Measurements from ENCODE around the gene GALNT17. TPM values are rescaled to one million over a fixed set of nuclear protein-coding genes. Genes with fewer than 3 reads are reported as not detected.

Gene GALNT17
- total RNA-seq, 4 donors from 2014 or later: 4.4 to 33.8 (median 11.3) TPM

DNA sequence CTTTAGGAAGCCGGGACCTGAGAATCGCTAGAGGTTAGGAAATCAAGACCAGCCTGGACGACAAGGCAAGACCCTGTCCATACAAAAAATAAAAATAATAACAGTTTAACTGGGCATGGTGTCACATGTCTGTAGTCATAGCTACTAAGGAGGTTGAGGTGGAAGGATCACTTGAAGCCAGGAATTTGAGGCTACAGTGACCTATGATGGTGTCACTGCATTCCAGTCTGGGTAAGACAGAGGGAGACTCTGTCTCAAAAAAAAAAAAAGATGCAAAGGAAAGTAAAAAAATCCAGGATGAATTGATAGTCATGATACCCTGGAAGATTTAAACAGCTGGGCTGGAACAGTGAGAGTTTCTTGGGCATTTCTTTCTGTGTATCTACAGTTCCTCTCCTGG, 463.2 kb downstream of the GALNT17 start:
- DNase-seq: no peak
- Histone ChIP-seq H3K4me3 (no peak overlapping the region), H3K36me3 (no peaks in the 10 kb centered on the region), H3K4me1 (no peaks in the 10 kb centered on the region), H3K27me3 (no peaks in the 10 kb centered on the region), H3K27ac (no peak overlapping the region), H3K9me3 (no peaks in the 10 kb centered on the region)
- intact Hi-C loops (cut with DNase I; ENCODE audit: low total_unique reads): no loop called here
- TF ChIP-seq, protein P1, sequence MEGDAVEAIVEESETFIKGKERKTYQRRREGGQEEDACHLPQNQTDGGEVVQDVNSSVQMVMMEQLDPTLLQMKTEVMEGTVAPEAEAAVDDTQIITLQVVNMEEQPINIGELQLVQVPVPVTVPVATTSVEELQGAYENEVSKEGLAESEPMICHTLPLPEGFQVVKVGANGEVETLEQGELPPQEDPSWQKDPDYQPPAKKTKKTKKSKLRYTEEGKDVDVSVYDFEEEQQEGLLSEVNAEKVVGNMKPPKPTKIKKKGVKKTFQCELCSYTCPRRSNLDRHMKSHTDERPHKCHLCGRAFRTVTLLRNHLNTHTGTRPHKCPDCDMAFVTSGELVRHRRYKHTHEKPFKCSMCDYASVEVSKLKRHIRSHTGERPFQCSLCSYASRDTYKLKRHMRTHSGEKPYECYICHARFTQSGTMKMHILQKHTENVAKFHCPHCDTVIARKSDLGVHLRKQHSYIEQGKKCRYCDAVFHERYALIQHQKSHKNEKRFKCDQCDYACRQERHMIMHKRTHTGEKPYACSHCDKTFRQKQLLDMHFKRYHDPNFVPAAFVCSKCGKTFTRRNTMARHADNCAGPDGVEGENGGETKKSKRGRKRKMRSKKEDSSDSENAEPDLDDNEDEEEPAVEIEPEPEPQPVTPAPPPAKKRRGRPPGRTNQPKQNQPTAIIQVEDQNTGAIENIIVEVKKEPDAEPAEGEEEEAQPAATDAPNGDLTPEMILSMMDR (IDR thresholded peaks at IDR 0.05): no peak
- no peak for TF ChIP-seq POLR2A (IDR thresholded peaks at IDR 0.05)

DNA sequence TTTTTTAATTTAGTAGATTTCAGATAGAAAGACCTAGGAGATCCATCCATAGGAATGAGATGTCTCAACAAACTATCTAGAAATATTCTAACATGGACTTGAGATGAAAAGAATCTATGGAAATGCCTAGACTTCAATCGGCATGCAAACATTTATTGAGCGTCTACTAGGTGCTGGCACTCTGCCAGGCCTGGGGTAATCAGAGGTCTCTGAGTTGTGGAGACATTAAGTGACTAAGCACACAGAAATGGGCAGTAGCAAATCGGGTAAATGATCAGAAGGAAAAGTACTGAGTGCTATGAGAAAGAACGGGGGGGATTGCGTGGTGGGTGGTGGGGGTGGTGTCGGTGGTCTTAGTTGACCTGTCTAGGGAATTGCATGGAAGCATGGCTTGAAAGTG, 466.6 kb downstream of the GALNT17 start:
- H3K4me1 ChIP-seq: no peaks in the 10 kb centered on the region
- intact Hi-C loops (cut with DNase I; ENCODE audit: low total_unique reads): no loop called here
- H3K36me3 ChIP-seq: no peaks in the 10 kb centered on the region
- no peak for TF ChIP-seq POLR2A (IDR thresholded peaks at IDR 0.05)
- TF ChIP-seq, protein P1 (IDR thresholded peaks at IDR 0.05): no peak
- DNase-seq: no peak
- no peak overlapping the region for H3K4me3 ChIP-seq
- H3K9me3 ChIP-seq: no peaks in the 10 kb centered on the region
- no peaks in the 10 kb centered on the region for H3K27me3 ChIP-seq
- no peak overlapping the region for H3K27ac ChIP-seq

DNA sequence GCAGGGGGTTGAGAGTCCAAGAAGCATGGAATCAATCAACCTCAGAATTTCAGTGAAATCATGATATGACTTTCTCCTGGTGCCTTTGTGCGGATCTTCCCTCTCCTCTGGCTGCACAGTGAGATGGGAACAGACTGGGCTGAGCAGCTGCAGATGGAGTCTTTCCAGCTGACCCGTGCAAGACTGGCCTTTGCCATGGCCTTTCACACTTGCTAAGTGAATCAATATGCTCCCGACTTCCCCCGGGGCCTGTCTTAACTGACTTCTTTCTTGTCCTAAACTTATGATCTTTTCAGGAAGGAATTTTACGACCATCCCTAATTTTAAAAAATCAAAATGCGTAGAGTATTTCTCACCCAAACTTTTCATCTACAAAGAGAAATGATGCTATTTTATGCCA, 469.9 kb downstream of the GALNT17 start:
- TF ChIP-seq, protein P1 (IDR thresholded peaks at IDR 0.05): no peak
- no peak for TF ChIP-seq POLR2A (IDR thresholded peaks at IDR 0.05)
- H3K9me3 ChIP-seq: no peaks in the 10 kb centered on the region
- no peak overlapping the region for H3K4me3 ChIP-seq
- H3K27me3 ChIP-seq: no peaks in the 10 kb centered on the region
- no peak overlapping the region for H3K27ac ChIP-seq
- no peaks in the 10 kb centered on the region for H3K36me3 ChIP-seq
- intact Hi-C loops (cut with DNase I; ENCODE audit: low total_unique reads): no loop called here
- H3K4me1 ChIP-seq: no peaks in the 10 kb centered on the region
- DNase-seq: no peak

DNA sequence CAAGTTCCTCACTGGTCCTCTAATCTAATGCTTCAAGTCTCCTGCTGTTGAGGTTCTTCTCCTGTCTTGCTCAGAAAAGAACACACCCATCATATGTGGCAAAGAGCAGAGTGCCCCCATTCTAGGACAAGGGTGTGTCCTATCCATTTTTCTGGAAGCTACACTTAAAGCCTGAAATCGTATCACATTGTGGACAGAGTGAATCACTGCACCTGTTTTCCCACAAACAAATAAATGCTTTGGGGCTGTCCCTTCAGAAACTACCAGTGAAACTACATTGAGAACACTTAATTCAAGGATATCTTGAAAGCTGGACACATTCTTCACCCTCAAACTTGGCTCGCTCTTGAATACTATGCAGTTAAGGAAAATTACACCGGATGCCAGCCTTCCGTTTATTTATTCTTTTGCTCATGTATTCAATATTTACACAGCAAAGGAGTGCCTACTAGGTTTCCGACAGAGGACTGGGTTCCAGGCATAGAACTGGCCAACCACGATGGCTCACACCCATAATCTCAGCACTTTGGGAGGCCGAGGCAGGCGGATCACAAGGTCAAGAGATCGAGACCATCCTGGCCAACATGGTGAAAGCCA, 473.0 kb downstream of the GALNT17 start:
- no peaks in the 10 kb centered on the region for H3K36me3 ChIP-seq
- H3K4me3 ChIP-seq: no peak overlapping the region
- no peaks in the 10 kb centered on the region for H3K4me1 ChIP-seq
- intact Hi-C loops (cut with DNase I; ENCODE audit: low total_unique reads): no loop called here
- H3K27me3 ChIP-seq: no peaks in the 10 kb centered on the region
- TF ChIP-seq, protein P1 (IDR thresholded peaks at IDR 0.05): no peak
- TF ChIP-seq POLR2A (IDR thresholded peaks at IDR 0.05): no peak
- H3K9me3 ChIP-seq: no peaks in the 10 kb centered on the region
- DNase-seq: no peak
- no peak overlapping the region for H3K27ac ChIP-seq

DNA sequence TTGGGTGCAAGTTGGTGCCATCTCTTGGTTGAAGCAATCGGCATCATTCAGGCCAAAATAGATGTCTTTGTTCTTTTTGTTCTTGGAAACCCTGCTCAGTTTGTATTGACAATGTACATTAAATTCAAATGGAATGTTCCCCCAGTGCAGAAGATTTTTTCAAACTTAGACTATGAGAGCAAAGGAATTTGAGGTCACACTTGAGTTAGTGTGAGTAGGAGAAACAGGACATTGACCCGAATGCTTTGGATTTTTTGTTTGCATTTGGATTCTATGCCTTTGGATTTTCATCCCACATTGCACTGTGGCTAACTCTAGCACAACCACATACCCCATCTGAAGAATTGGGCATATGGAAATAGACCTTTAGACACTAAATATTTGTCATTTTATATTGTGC, 480.0 kb downstream of the GALNT17 start:
- no peak for DNase-seq
- Histone ChIP-seq H3K4me3 (no peak overlapping the region), H3K36me3 (no peaks in the 10 kb centered on the region), H3K4me1 (no peaks in the 10 kb centered on the region), H3K27ac (peak overlapping the region in 1 of 2 donors; percentile 68), H3K9me3 (no peaks in the 10 kb centered on the region), H3K27me3 (no peaks in the 10 kb centered on the region)
- no peak for TF ChIP-seq POLR2A (IDR thresholded peaks at IDR 0.05)
- TF ChIP-seq, protein P1 (IDR thresholded peaks at IDR 0.05): no peak
- intact Hi-C loops (cut with DNase I; ENCODE audit: low total_unique reads): no loop called here

Data from uterus (tissue), 4 donors.